Measurements from ENCODE around the gene GRID1. TPM values are rescaled to one million over a fixed set of nuclear protein-coding genes. Genes with fewer than 3 reads are reported as not detected.
A peak's percentile ranks its signal among the peaks of the same experiment; 100 is the strongest.

The GRID1 gene
- polyA plus RNA-seq, 4 donors, result 0.27 to 1.1 (median 0.40) TPM; not detected in 1

DNA sequence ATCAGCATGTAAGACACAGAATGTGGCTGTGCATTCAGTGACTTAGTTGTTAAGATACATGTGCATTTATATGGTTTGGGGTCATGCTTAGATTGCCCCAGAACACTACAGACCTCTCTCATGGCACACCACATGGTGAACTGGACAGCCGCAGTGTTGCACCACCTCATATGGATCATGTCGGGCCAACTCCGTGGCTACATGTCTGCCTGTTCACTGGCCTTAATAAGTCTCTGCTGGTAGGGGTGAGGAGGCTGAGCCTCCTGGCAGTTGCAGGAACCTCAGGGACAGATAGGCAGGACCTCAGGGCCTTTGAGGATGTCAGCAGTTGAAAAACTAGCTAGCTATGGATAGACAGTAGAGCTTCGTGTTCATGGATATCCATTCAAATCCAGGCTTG is 751.0 kb downstream of the GRID1 start:
- H3K4me3 ChIP-seq (ENCODE audit: low read depth in 1 of 3, low read length in 3 of 3), result no peak overlapping the region
- H3K27me3 ChIP-seq (ENCODE audit: control insufficient read depth in 3 of 3, insufficient read depth in 3 of 3, low read length in 3 of 3), result no peaks in the 10 kb centered on the region
- WGBS, 3 donors, result 94 to 97% (median 95%) methylated on average over 4 of the region's 4 CpGs
- no peaks in the 10 kb centered on the region for H3K4me1 ChIP-seq (ENCODE audit: control insufficient read depth in 3 of 3, insufficient read depth in 2 of 3, low read depth in 1 of 3, low read length in 2 of 3)
- FAIRE-seq, result no peak
- H3K27ac ChIP-seq (ENCODE audit: low read depth in 1 of 3, low read length in 2 of 3), result no peak overlapping the region
- no peaks in the 10 kb centered on the region for H3K9me3 ChIP-seq (ENCODE audit: control insufficient read depth in 2 of 2, insufficient read depth in 1 of 2, low read depth in 1 of 2, low read length in 1 of 2)
- no peak for DNase-seq
- H3K36me3 ChIP-seq (ENCODE audit: control insufficient read depth in 3 of 3, insufficient read depth in 2 of 3, low read depth in 1 of 3, low read length in 3 of 3), result no peaks in the 10 kb centered on the region

DNA sequence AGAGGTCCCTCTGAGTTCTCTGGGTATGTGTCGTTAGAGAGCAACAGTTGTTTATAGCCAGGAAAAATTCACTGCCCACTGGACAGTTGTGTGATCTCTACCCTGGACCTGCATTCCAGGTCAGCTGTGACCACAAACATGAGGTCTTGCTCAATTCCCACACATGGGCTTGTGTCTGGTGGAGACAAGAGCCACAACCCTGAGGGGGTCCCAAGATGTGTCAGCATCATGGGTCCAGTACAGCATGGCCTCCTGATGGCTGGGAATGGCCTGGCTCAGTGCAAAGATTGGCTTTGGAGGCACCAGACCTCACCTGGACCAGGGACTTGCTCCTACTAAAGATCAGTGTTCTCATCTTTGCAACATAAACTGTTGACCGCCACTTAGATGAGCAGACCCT is 751.6 kb downstream of the GRID1 start:
- no peaks in the 10 kb centered on the region for H3K4me1 ChIP-seq (ENCODE audit: control insufficient read depth in 3 of 3, insufficient read depth in 2 of 3, low read depth in 1 of 3, low read length in 2 of 3)
- H3K27me3 ChIP-seq (ENCODE audit: control insufficient read depth in 3 of 3, insufficient read depth in 3 of 3, low read length in 3 of 3), result no peaks in the 10 kb centered on the region
- DNase-seq, result no peak
- H3K27ac ChIP-seq (ENCODE audit: low read depth in 1 of 3, low read length in 2 of 3), result no peak overlapping the region
- no peaks in the 10 kb centered on the region for H3K36me3 ChIP-seq (ENCODE audit: control insufficient read depth in 3 of 3, insufficient read depth in 2 of 3, low read depth in 1 of 3, low read length in 3 of 3)
- H3K4me3 ChIP-seq (ENCODE audit: low read depth in 1 of 3, low read length in 3 of 3), result no peak overlapping the region
- 88 to 91% (median 89%) methylated on average over 2 of the region's 2 CpGs for WGBS, 3 donors
- FAIRE-seq, result no peak
- no peaks in the 10 kb centered on the region for H3K9me3 ChIP-seq (ENCODE audit: control insufficient read depth in 2 of 2, insufficient read depth in 1 of 2, low read depth in 1 of 2, low read length in 1 of 2)

- no peak for DNase-seq
- Histone ChIP-seq H3K27me3 (ENCODE audit: control insufficient read depth in 3 of 3, insufficient read depth in 3 of 3, low read length in 3 of 3) (no peaks in the 10 kb centered on the region), H3K36me3 (ENCODE audit: control insufficient read depth in 3 of 3, insufficient read depth in 2 of 3, low read depth in 1 of 3, low read length in 3 of 3) (no peaks in the 10 kb centered on the region), H3K4me1 (ENCODE audit: control insufficient read depth in 3 of 3, insufficient read depth in 2 of 3, low read depth in 1 of 3, low read length in 2 of 3) (no peaks in the 10 kb centered on the region), H3K9me3 (ENCODE audit: control insufficient read depth in 2 of 2, insufficient read depth in 1 of 2, low read depth in 1 of 2, low read length in 1 of 2) (no peaks in the 10 kb centered on the region), H3K4me3 (ENCODE audit: low read depth in 1 of 3, low read length in 3 of 3) (no peak overlapping the region), H3K27ac (ENCODE audit: low read depth in 1 of 3, low read length in 2 of 3) (no peak overlapping the region)
- no peak for FAIRE-seq
- 57 to 77% (median 74%) methylated on average over 2 of the region's 2 CpGs for WGBS, 3 donors
These were observed 752.0 kb downstream of the GRID1 start for GRCh38 chr10:85614566-85614965.

- H3K36me3 ChIP-seq (ENCODE audit: control insufficient read depth in 3 of 3, insufficient read depth in 2 of 3, low read depth in 1 of 3, low read length in 3 of 3), result no peaks in the 10 kb centered on the region
- H3K4me3 ChIP-seq (ENCODE audit: low read depth in 1 of 3, low read length in 3 of 3), result no peak overlapping the region
- DNase-seq (no peak), FAIRE-seq (no peak)
- H3K27ac ChIP-seq (ENCODE audit: low read depth in 1 of 3, low read length in 2 of 3), result no peak overlapping the region
- H3K4me1 ChIP-seq (ENCODE audit: control insufficient read depth in 3 of 3, insufficient read depth in 2 of 3, low read depth in 1 of 3, low read length in 2 of 3), result no peaks in the 10 kb centered on the region
- peaks cover 0 to 2% (median 0%) of the 10 kb centered on the region in 3 donors for H3K27me3 ChIP-seq (ENCODE audit: control insufficient read depth in 3 of 3, insufficient read depth in 3 of 3, low read length in 3 of 3)
- 91 to 97% (median 92%) methylated on average over 10 of the region's 10 CpGs for WGBS, 3 donors
- no peaks in the 10 kb centered on the region for H3K9me3 ChIP-seq (ENCODE audit: control insufficient read depth in 2 of 2, insufficient read depth in 1 of 2, low read depth in 1 of 2, low read length in 1 of 2)
These were observed 753.2 kb downstream of the GRID1 start for GRCh38 chr10:85613391-85613790.

DNA sequence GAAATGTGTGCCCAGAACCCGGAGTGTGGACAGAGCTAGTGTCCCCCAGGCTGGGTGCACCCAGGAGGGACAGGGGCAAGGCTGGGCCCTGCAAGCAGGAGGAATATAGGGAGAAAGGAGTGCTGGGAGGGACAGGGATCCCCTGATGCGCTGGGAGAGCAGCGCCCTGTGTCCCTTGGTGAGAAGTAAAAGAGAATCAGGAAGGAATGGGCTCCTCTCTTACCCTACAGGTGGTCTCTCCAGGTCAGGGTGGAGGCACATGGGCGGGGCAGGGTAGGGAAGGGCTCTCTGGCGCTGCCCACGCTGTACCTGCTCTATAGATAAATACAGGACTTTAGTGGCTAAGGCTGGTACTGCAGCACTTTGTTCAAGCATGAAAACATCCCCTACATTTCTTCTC is 753.8 kb downstream of the GRID1 start:
- Histone ChIP-seq H3K27ac (ENCODE audit: low read depth in 1 of 3, low read length in 2 of 3) (no peak overlapping the region), H3K4me3 (ENCODE audit: low read depth in 1 of 3, low read length in 3 of 3) (no peak overlapping the region), H3K4me1 (ENCODE audit: control insufficient read depth in 3 of 3, insufficient read depth in 2 of 3, low read depth in 1 of 3, low read length in 2 of 3) (no peaks in the 10 kb centered on the region), H3K9me3 (ENCODE audit: control insufficient read depth in 2 of 2, insufficient read depth in 1 of 2, low read depth in 1 of 2, low read length in 1 of 2) (no peaks in the 10 kb centered on the region), H3K27me3 (ENCODE audit: control insufficient read depth in 3 of 3, insufficient read depth in 3 of 3, low read length in 3 of 3) (peaks cover 0 to 2% (median 0%) of the 10 kb centered on the region in 3 donors), H3K36me3 (ENCODE audit: control insufficient read depth in 3 of 3, insufficient read depth in 2 of 3, low read depth in 1 of 3, low read length in 3 of 3) (no peaks in the 10 kb centered on the region)
- WGBS, 3 donors, result 48 to 68% (median 56%) methylated on average over 6 of the region's 6 CpGs
- FAIRE-seq (no peak), DNase-seq (peak in 1 of 2 donors; percentile 22)

GRCh38 chr10:85612378-85612775 is 754.2 kb downstream of the GRID1 start:
- H3K4me3 ChIP-seq (ENCODE audit: low read depth in 1 of 3, low read length in 3 of 3), result no peak overlapping the region
- DNase-seq, result peak in 1 of 2 donors; percentile 21
- H3K9me3 ChIP-seq (ENCODE audit: control insufficient read depth in 2 of 2, insufficient read depth in 1 of 2, low read depth in 1 of 2, low read length in 1 of 2), result no peaks in the 10 kb centered on the region
- 61 to 66% (median 62%) methylated on average over 3 of the region's 3 CpGs for WGBS, 3 donors
- FAIRE-seq, result no peak
- no peaks in the 10 kb centered on the region for H3K36me3 ChIP-seq (ENCODE audit: control insufficient read depth in 3 of 3, insufficient read depth in 2 of 3, low read depth in 1 of 3, low read length in 3 of 3)
- no peaks in the 10 kb centered on the region for H3K4me1 ChIP-seq (ENCODE audit: control insufficient read depth in 3 of 3, insufficient read depth in 2 of 3, low read depth in 1 of 3, low read length in 2 of 3)
- H3K27ac ChIP-seq (ENCODE audit: low read depth in 1 of 3, low read length in 2 of 3), result no peak overlapping the region
- H3K27me3 ChIP-seq (ENCODE audit: control insufficient read depth in 3 of 3, insufficient read depth in 3 of 3, low read length in 3 of 3), result peaks cover 0 to 2% (median 0%) of the 10 kb centered on the region in 3 donors

GRCh38 chr10:85611746-85612377 is 754.7 kb downstream of the GRID1 start:
- H3K36me3 ChIP-seq (ENCODE audit: control insufficient read depth in 3 of 3, insufficient read depth in 2 of 3, low read depth in 1 of 3, low read length in 3 of 3), result no peaks in the 10 kb centered on the region
- no peak overlapping the region for H3K27ac ChIP-seq (ENCODE audit: low read depth in 1 of 3, low read length in 2 of 3)
- no peak for DNase-seq
- H3K9me3 ChIP-seq (ENCODE audit: control insufficient read depth in 2 of 2, insufficient read depth in 1 of 2, low read depth in 1 of 2, low read length in 1 of 2), result no peaks in the 10 kb centered on the region
- no peaks in the 10 kb centered on the region for H3K4me1 ChIP-seq (ENCODE audit: control insufficient read depth in 3 of 3, insufficient read depth in 2 of 3, low read depth in 1 of 3, low read length in 2 of 3)
- H3K27me3 ChIP-seq (ENCODE audit: control insufficient read depth in 3 of 3, insufficient read depth in 3 of 3, low read length in 3 of 3), result peaks cover 0 to 2% (median 0%) of the 10 kb centered on the region in 3 donors
- no peak for FAIRE-seq
- H3K4me3 ChIP-seq (ENCODE audit: low read depth in 1 of 3, low read length in 3 of 3), result no peak overlapping the region
- WGBS, 3 donors, result 81 to 82% (median 81%) methylated on average over 7 of the region's 7 CpGs

DNA sequence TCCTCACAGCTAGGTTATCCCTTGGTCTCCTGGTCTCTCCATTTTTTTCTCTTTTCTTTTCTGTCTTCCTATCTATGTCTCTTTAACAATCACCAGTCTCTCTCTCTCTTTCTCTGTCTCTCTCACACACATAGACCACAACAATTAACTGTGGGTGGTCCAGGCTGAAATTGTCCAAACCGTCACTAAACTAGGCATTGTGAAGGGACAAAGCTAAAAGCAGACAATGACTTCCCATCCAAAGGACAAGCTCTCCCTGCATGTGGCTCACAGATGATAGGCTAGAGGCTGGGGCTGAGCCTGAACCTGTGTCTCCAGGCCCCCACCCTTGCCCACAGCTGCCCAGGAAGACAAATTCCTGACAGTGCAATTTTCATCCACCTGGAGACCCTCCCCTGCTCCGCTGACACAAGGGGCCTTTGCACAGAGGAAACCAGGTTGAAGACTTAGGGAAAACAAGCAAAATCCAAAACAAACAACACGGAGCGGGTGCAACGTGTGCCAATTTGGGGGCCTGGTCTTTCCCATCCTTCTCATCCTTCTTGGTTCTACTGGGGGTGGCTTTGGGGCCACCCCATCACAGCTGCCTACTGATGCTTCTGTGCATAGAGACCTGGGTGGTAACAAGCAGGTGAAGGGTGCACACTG is 755.4 kb downstream of the GRID1 start:
- 73 to 89% (median 82%) methylated on average over 5 of the region's 5 CpGs for WGBS, 3 donors
- DNase-seq, result no peak

More for the DNA sequence above, 755.4 kb downstream of the GRID1 start:
- H3K27me3 ChIP-seq (ENCODE audit: control insufficient read depth in 3 of 3, insufficient read depth in 3 of 3, low read length in 3 of 3), result peaks cover 0 to 2% (median 0%) of the 10 kb centered on the region in 3 donors
- H3K4me3 ChIP-seq (ENCODE audit: low read depth in 1 of 3, low read length in 3 of 3), result no peak overlapping the region
- no peak for FAIRE-seq
- H3K27ac ChIP-seq (ENCODE audit: low read depth in 1 of 3, low read length in 2 of 3), result no peak overlapping the region
- no peaks in the 10 kb centered on the region for H3K4me1 ChIP-seq (ENCODE audit: control insufficient read depth in 3 of 3, insufficient read depth in 2 of 3, low read depth in 1 of 3, low read length in 2 of 3)
- H3K9me3 ChIP-seq (ENCODE audit: control insufficient read depth in 2 of 2, insufficient read depth in 1 of 2, low read depth in 1 of 2, low read length in 1 of 2), result no peaks in the 10 kb centered on the region
- no peaks in the 10 kb centered on the region for H3K36me3 ChIP-seq (ENCODE audit: control insufficient read depth in 3 of 3, insufficient read depth in 2 of 3, low read depth in 1 of 3, low read length in 3 of 3)
